Choroid plexus epithelial cell (primary cell): Measurements from ENCODE around the gene PRLR.

Source experiments
- DNase-seq: peaks from one replicate; pipeline ENCODE4 v3.0.0-alpha.2; 2010; ENCODE audit warnings: low read depth
- H3K4me3 ChIP-seq: 2 replicates; pipeline ENCODE4 v1.5.1; 2011; ENCODE audit warnings: low read depth, mild to moderate bottlenecking, control low read depth, low read length, moderate library complexity
- CTCF ChIP-seq: conservative IDR thresholded peaks from 2 replicates; pipeline ENCODE4 v1.5.1; 2011; ENCODE audit warnings: low read depth, mild to moderate bottlenecking, control low read depth, inconsistent platforms, low read length, moderate library complexity

PRLR gene

GRCh38 chr5:35158204-35158603 lies 72.1 kb downstream of the PRLR start:
- no peak for DNase-seq
- H3K4me3 ChIP-seq = no peak overlapping the region
- no peak for TF ChIP-seq CTCF

GRCh38 chr5:35153375-35153932 lies 76.8 kb downstream of the PRLR start:
- no peak for TF ChIP-seq CTCF
- no peak for DNase-seq
- no peak overlapping the region for H3K4me3 ChIP-seq

- DNase-seq = no peak
- no peak overlapping the region for H3K4me3 ChIP-seq
- TF ChIP-seq CTCF = no peak
Observed at GRCh38 chr5:35152733-35153132, 77.6 kb downstream of the PRLR start.

- DNase-seq = peak; percentile 30
- TF ChIP-seq CTCF = no peak
- no peak overlapping the region for H3K4me3 ChIP-seq
Observed at GRCh38 chr5:35151146-35151920, 79.0 kb downstream of the PRLR start.

- no peak for TF ChIP-seq CTCF
- DNase-seq = no peak
- H3K4me3 ChIP-seq = no peak overlapping the region
Observed at GRCh38 chr5:35149041-35149440, 81.2 kb downstream of the PRLR start.

GRCh38 chr5:35146406-35146805 lies 83.9 kb downstream of the PRLR start:
- no peak overlapping the region for H3K4me3 ChIP-seq
- no peak for TF ChIP-seq CTCF
- DNase-seq = no peak
